ENCODE results near the gene MTHFD2L.

The MTHFD2L gene

GRCh38 chr4:74174421-74174820 is 16.5 kb downstream of the MTHFD2L start:
- no peaks in the 10 kb centered on the region for H3F3A ChIP-seq (ENCODE audit: insufficient read depth, low read length)
- no peak overlapping the region for H3K4me3 ChIP-seq (ENCODE audit: low read depth, low read length, poor library complexity, severe bottlenecking)
- no peaks in the 10 kb centered on the region for H3K9me2 ChIP-seq (ENCODE audit: low read depth, low read length)

GRCh38 chr4:74174941-74175340 is 17.0 kb downstream of the MTHFD2L start:
- Histone ChIP-seq H3K36me3 (ENCODE audit: insufficient read depth, low read length) (peaks cover 4% of the 10 kb centered on the region; the same call in 1 of the 2 replicates), H2AFZ (ENCODE audit: low read length) (no peak overlapping the region), H3K4me2 (ENCODE audit: low read length) (no peak overlapping the region), H3K4me1 (ENCODE audit: insufficient read depth, low read length, severe bottlenecking) (no peaks in the 10 kb centered on the region), H4K20me1 (ENCODE audit: insufficient read depth, low read length) (no peaks in the 10 kb centered on the region), H3K27ac (ENCODE audit: low read depth, low read length, poor library complexity, severe bottlenecking) (no peak overlapping the region), H3F3A (ENCODE audit: insufficient read depth, low read length) (no peaks in the 10 kb centered on the region), H3K9me3 (ENCODE audit: low read length) (no peaks in the 10 kb centered on the region), H3K9me2 (ENCODE audit: low read depth, low read length) (no peaks in the 10 kb centered on the region), H3K4me3 (ENCODE audit: low read depth, low read length, poor library complexity, severe bottlenecking) (no peak overlapping the region), H3K27me3 (ENCODE audit: insufficient read depth, low read length) (no peaks in the 10 kb centered on the region), H3K9ac (ENCODE audit: low read length) (no peak overlapping the region), H3K79me2 (ENCODE audit: insufficient read depth, low read length) (no peaks in the 10 kb centered on the region)
- TF ChIP-seq CTCF (IDR thresholded peaks at IDR 0.05; ENCODE audit: low read length) (no peak), EZH2 (IDR thresholded peaks at IDR 0.05; ENCODE audit: borderline replicate concordance, low read length) (no peak)

More at GRCh38 chr4:74174421-74174820, 16.5 kb downstream of the MTHFD2L start:
- no peak for TF ChIP-seq EZH2 (IDR thresholded peaks at IDR 0.05; ENCODE audit: borderline replicate concordance, low read length)
- H3K4me2 ChIP-seq (ENCODE audit: low read length): no peak overlapping the region
- no peak overlapping the region for H3K27ac ChIP-seq (ENCODE audit: low read depth, low read length, poor library complexity, severe bottlenecking)
- H2AFZ ChIP-seq (ENCODE audit: low read length): no peak overlapping the region
- no peaks in the 10 kb centered on the region for H3K79me2 ChIP-seq (ENCODE audit: insufficient read depth, low read length)
- H4K20me1 ChIP-seq (ENCODE audit: insufficient read depth, low read length): no peaks in the 10 kb centered on the region
- no peaks in the 10 kb centered on the region for H3K9me3 ChIP-seq (ENCODE audit: low read length)
- H3K9ac ChIP-seq (ENCODE audit: low read length): no peak overlapping the region
- H3K27me3 ChIP-seq (ENCODE audit: insufficient read depth, low read length): no peaks in the 10 kb centered on the region
- H3K36me3 ChIP-seq (ENCODE audit: insufficient read depth, low read length): peaks cover 4% of the 10 kb centered on the region; the same call in 1 of the 2 replicates
- H3K4me1 ChIP-seq (ENCODE audit: insufficient read depth, low read length, severe bottlenecking): no peaks in the 10 kb centered on the region

- Histone ChIP-seq H2AFZ (ENCODE audit: low read length) (no peak overlapping the region), H4K20me1 (ENCODE audit: insufficient read depth, low read length) (no peaks in the 10 kb centered on the region), H3K27me3 (ENCODE audit: insufficient read depth, low read length) (no peaks in the 10 kb centered on the region), H3K79me2 (ENCODE audit: insufficient read depth, low read length) (no peaks in the 10 kb centered on the region), H3K9me2 (ENCODE audit: low read depth, low read length) (no peaks in the 10 kb centered on the region), H3K4me1 (ENCODE audit: insufficient read depth, low read length, severe bottlenecking) (no peaks in the 10 kb centered on the region), H3K9ac (ENCODE audit: low read length) (no peak overlapping the region), H3F3A (ENCODE audit: insufficient read depth, low read length) (no peaks in the 10 kb centered on the region), H3K27ac (ENCODE audit: low read depth, low read length, poor library complexity, severe bottlenecking) (no peak overlapping the region), H3K9me3 (ENCODE audit: low read length) (no peaks in the 10 kb centered on the region), H3K36me3 (ENCODE audit: insufficient read depth, low read length) (peaks cover 4% of the 10 kb centered on the region; the same call in 1 of the 2 replicates), H3K4me3 (ENCODE audit: low read depth, low read length, poor library complexity, severe bottlenecking) (no peak overlapping the region), H3K4me2 (ENCODE audit: low read length) (no peak overlapping the region)
- TF ChIP-seq CTCF (IDR thresholded peaks at IDR 0.05; ENCODE audit: low read length) (no peak), EZH2 (IDR thresholded peaks at IDR 0.05; ENCODE audit: borderline replicate concordance, low read length) (no peak)
Observed at GRCh38 chr4:74175379-74175778, 17.5 kb downstream of the MTHFD2L start.

GRCh38 chr4:74178798-74179197 is 20.9 kb downstream of the MTHFD2L start:
- Histone ChIP-seq H3K9me2 (ENCODE audit: low read depth, low read length) (no peaks in the 10 kb centered on the region; the same call in 1 of the 2 replicates), H3K9ac (ENCODE audit: low read length) (no peak overlapping the region), H3F3A (ENCODE audit: insufficient read depth, low read length) (no peaks in the 10 kb centered on the region), H3K27ac (ENCODE audit: low read depth, low read length, poor library complexity, severe bottlenecking) (no peak overlapping the region), H3K4me1 (ENCODE audit: insufficient read depth, low read length, severe bottlenecking) (no peaks in the 10 kb centered on the region), H3K79me2 (ENCODE audit: insufficient read depth, low read length) (no peaks in the 10 kb centered on the region), H3K9me3 (ENCODE audit: low read length) (no peaks in the 10 kb centered on the region), H3K36me3 (ENCODE audit: insufficient read depth, low read length) (peaks cover 4% of the 10 kb centered on the region; the same call in 1 of the 2 replicates), H2AFZ (ENCODE audit: low read length) (no peak overlapping the region), H4K20me1 (ENCODE audit: insufficient read depth, low read length) (no peaks in the 10 kb centered on the region), H3K4me3 (ENCODE audit: low read depth, low read length, poor library complexity, severe bottlenecking) (no peak overlapping the region), H3K4me2 (ENCODE audit: low read length) (no peak overlapping the region), H3K27me3 (ENCODE audit: insufficient read depth, low read length) (no peaks in the 10 kb centered on the region)
- TF ChIP-seq CTCF (IDR thresholded peaks at IDR 0.05; ENCODE audit: low read length): no peak
- TF ChIP-seq EZH2 (IDR thresholded peaks at IDR 0.05; ENCODE audit: borderline replicate concordance, low read length): no peak

Measured in OCI-LY1 (cell line).